BJ (cell line): ENCODE results near the gene TTC3. TPM values are rescaled to one million over a fixed set of nuclear protein-coding genes. Genes with fewer than 3 reads are reported as not detected.

ENCODE experiments used
- CTCF ChIA-PET: fragments of 350-600 bp; formaldehyde crosslinking; extraction: SDS; loops from one replicate; lab custom pipeline; 2021; ENCODE audit warnings: antibody characterized with exemption, inconsistent platforms; lab: Yijun Ruan, JAX
- POLR2A ChIA-PET: fragments of 300-600 bp; sonication (Branson Sonifier 250); formaldehyde crosslinking; extraction: SDS; loops from one replicate; lab custom pipeline; 2021; ENCODE audit warnings: antibody characterized with exemption; lab: Charles Lee
- DNase-seq: peaks from one replicate; pipeline ENCODE4 v3.0.0-alpha.2; 2011; ENCODE audit warnings: low read depth
- H3K27me3 ChIP-seq: 2 replicates; pipeline ENCODE4 v1.6.0; 2011; ENCODE audit warnings: low read length; ENCODE audit not compliant: control insufficient read depth, insufficient read depth
- H3K36me3 ChIP-seq: 2 replicates; pipeline ENCODE4 v1.5.1; 2011; ENCODE audit warnings: low read length; ENCODE audit not compliant: control insufficient read depth, insufficient read depth
- H3K4me3 ChIP-seq: 2 replicates; pipeline ENCODE4 v1.5.1; 2011; ENCODE audit warnings: low read depth, mild to moderate bottlenecking, control low read depth, low read length
- CTCF ChIP-seq: IDR thresholded peaks from 2 replicates; pipeline ENCODE4 v1.5.1; 2011; ENCODE audit warnings: low read depth, mild to moderate bottlenecking, control low read depth, inconsistent platforms, low read length, moderate library complexity; ENCODE audit not compliant: insufficient read depth
- polyA plus RNA-seq: library from polyadenylated mRNA; depleted of rRNA; stranded (reverse); fragments of >200 nt; gene quantifications from 2 replicates; pipeline ENCODE4 v1.2.3, GENCODE V29; 2011

The TTC3 gene
- polyA plus RNA-seq, 1 experiment: 108 TPM

GRCh38 chr21:37117204-37117603 is 44.1 kb downstream of the TTC3 start:
- no peaks in the 10 kb centered on the region for H3K36me3 ChIP-seq
- H3K27me3 ChIP-seq: no peaks in the 10 kb centered on the region
- no peak for DNase-seq
- TF ChIP-seq CTCF: no peak
- ChIA-PET POLR2A (interaction anchor here (0.6 kb wide), 1 partner anchor 28 kb away, joined by 3 read pairs; no protein-coding TSS in a partner anchor), CTCF (no interaction called here)
- no peak overlapping the region for H3K4me3 ChIP-seq

GRCh38 chr21:37118187-37118826 is 45.3 kb downstream of the TTC3 start:
- Histone ChIP-seq H3K27me3 (no peaks in the 10 kb centered on the region), H3K36me3 (no peaks in the 10 kb centered on the region), H3K4me3 (no peak overlapping the region)
- no peak for TF ChIP-seq CTCF
- CTCF ChIA-PET: no interaction called here
- no peak for DNase-seq
- POLR2A ChIA-PET: no interaction called here

GRCh38 chr21:37119421-37120218 is 46.6 kb downstream of the TTC3 start:
- TF ChIP-seq CTCF: no peak
- no peaks in the 10 kb centered on the region for H3K27me3 ChIP-seq
- ChIA-PET POLR2A (no interaction called here), CTCF (interaction anchor here (1.1 kb wide), 1 partner anchor 89 kb away, joined by 3 read pairs; no protein-coding TSS in a partner anchor)
- H3K4me3 ChIP-seq: no peak overlapping the region
- DNase-seq: no peak
- peaks cover 2% of the 10 kb centered on the region; the same call in 1 of the 2 replicates for H3K36me3 ChIP-seq

- ChIA-PET POLR2A (no interaction called here), CTCF (no interaction called here)
- H3K4me3 ChIP-seq: no peak overlapping the region
- no peak for TF ChIP-seq CTCF
- peaks cover 6% of the 10 kb centered on the region for H3K36me3 ChIP-seq
- no peaks in the 10 kb centered on the region for H3K27me3 ChIP-seq
- no peak for DNase-seq
These were observed 55.0 kb downstream of the TTC3 start for GRCh38 chr21:37128076-37128475.

- POLR2A ChIA-PET: no interaction called here
- no peak for TF ChIP-seq CTCF
These were observed 57.9 kb downstream of the TTC3 start for GRCh38 chr21:37130971-37131370.

More at GRCh38 chr21:37130971-37131370, 57.9 kb downstream of the TTC3 start:
- CTCF ChIA-PET: no interaction called here
- no peak for DNase-seq
- H3K27me3 ChIP-seq: no peaks in the 10 kb centered on the region
- H3K4me3 ChIP-seq: no peak overlapping the region
- peaks cover 15% of the 10 kb centered on the region for H3K36me3 ChIP-seq
